ENCODE data around the gene ANKS6.
"Not testable (repeated sequence)": the region's sequence is repeated elsewhere in the genome, so short reads cannot be mapped to it uniquely, and the experiment has no call there.

Gene ANKS6

GRCh38 chr9:98702835-98703380 is 93.4 kb downstream of the ANKS6 start:
- DNase-seq (ENCODE audit: low read depth) = no peak

DNA sequence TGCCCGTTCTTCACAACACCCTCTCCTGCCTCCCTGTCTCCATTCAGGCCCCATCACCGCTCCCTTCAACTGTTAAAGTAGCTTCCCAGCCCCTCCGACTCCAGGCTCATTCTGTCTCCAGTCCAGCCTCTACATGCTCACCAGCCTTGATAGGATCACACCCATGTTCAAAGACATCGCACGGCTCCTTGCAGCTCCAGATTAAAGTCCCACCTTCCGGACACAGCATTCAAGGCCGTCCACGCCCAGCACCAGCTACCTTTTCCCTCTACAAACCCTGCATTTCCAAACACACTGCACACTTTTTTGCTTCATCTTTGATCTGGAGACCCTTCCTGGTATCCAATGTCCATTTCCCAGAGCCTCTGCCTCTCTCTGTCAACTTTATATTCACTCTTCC is 94.0 kb downstream of the ANKS6 start:
- DNase-seq (ENCODE audit: low read depth) = no peak

DNA sequence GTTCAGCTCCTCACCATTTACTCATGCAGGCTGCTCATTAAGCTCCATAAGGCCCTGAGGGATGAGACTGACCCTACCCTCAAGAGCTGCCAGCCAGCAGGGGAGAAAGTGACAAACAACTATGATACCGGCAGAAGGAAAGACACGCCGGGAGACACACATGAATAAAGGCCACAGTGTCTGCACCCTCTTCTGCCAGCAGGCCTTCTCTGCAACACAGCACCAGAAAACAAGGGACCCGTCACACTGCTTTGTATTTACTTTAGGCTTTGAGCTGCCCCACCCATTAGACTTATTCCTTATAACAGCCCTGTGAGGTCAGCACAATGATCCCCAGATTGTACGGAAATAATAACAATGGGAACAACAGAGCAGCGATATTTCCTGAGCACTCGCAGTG is 94.8 kb downstream of the ANKS6 start:
- no peak for DNase-seq (ENCODE audit: low read depth)

DNA sequence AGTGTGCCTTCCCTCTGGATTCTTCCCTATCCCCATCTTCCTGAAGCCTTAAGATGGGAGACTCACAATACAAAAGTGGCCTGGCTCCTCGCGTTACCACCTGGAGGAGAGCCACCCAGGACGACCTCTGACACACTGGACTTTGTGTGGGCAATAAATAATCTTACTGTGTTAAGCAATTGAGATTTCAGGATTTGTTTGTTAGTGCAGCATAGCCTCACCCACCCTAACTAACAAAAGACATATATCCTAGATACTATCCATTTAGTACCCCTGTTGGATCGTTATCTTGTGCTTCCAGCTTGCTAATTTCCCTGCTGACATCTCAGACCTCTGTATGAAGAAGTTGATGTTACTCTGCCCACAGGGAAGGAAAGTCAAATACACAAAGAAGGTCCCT is 95.6 kb downstream of the ANKS6 start:
- no peak for DNase-seq (ENCODE audit: low read depth)

DNA sequence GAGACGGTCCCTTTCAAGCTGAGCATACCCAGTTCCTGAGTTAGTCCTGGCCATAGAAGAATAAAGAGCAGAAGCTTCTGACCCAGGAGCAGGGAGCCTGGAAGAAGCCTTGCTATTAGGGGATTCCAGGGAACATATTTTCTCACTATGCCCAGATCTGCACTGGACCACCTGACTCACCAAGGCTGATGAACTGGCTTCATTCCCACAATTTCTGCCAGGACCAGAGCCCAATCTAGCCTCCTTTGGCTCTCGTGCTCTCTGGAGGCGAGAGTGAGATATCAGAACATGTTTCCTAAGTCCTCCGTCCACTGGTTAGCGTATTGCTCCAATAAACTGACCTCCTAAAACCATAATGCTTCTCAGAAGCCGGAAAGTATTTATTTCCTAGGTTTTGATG is 97.5 kb downstream of the ANKS6 start:
- no peak for DNase-seq (ENCODE audit: low read depth)

DNA sequence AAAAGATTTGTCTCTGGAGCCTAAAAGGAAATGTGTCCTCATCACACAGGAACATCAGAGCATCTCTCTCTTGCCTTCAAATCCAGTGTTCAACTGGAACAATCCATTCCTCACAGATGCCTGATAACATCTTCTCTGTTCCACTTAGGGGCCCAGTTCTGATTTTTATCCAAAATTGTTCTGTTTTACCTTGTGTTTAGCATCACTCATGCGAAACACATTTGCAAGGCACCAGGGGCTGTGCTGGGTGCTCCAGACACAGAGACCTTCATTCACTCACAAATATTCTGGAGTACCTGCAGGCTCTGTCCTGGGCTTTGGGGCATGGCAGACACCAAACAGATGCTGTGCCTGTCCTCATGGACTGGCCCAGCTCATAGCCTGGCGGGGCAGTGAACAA is 101.4 kb downstream of the ANKS6 start:
- DNase-seq (ENCODE audit: low read depth) = no peak

GRCh38 chr9:98692392-98692791 is 104.0 kb downstream of the ANKS6 start:
- DNase-seq (ENCODE audit: low read depth) = no peak

DNA sequence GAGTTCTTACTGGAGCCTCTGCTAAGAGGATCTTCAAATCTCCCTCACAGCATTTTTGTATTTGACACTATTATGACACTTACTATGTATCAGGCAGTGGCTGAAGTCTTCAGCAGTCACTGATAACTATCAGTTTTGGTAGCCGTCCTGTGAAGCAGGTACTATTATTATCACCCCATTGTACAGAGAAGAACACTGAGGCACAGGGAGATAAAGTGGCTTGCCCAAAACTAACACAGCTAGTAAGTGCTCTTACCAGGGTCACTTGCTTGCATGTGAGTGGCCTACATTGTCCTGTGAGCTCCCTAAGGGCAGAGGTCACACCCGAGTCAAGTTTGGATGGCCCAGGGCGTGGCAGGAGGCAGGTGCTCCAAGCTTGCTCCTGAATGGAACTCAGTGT is 104.5 kb downstream of the ANKS6 start:
- no peak for DNase-seq (ENCODE audit: low read depth)

- DNase-seq (ENCODE audit: low read depth) = no peak
These were observed 105.7 kb downstream of the ANKS6 start for GRCh38 chr9:98690686-98691085.

GRCh38 chr9:98688710-98689495 is 107.5 kb downstream of the ANKS6 start:
- DNase-seq (ENCODE audit: low read depth) = peak; percentile 30

DNA sequence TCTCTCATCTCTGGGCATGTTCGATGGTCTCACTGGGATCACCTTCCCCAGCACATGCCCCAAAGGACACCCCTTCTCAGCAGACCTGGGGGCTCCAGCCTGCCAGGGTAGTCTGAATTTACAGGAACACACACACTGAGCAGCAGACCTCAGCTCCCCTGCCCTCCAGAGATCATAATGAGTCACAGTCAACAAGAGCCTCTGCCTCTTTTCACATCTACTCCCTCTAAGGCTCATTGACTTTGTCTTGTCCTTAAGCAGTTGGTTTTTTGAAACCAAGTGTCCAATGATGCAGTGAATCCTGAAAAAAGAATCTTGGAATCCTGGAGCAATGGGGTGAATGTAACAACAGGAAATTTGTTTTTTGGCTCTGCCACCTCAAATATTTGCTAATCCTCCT is 108.4 kb downstream of the ANKS6 start:
- no peak for DNase-seq (ENCODE audit: low read depth)

DNA sequence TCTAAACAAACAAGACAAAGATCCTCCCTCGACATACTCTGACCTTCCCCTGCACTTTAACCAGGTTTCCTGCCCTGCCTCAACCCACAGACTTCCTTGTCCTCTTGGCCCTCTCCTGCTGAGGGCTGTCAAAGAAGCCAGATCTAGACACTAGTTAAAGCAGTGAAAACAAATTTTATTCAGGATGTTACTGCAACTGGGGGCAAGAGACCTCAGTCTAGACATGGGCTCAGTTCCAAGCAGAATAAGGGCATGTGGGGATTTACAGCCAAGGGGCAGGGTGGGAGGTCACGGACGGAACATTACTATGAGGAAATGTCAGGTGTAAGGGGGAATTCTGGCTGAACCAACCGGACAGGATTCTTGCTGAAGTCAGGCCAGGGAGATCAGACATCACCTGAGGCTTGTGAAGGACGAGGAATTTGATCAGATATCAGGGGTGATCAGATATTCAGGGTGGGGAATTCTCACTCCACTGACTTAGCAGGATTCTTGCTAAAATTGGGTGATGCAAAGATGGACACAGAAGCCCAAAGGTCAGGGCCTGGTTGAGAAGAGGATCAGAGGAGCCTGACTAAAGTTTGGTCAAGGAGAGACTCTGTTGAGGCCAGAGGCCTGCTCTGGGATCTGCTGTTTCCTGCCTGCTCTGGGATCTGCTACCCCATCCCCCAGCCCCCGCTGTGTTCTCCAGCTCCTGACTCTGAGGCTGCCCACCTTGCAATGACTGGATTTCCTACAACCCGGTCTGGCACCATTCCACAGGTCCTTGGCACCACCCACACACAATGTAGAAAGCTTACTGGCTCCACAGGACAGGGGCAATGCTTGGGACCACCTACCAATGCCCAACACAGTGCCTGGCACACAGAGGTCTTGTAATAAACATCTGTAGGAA is 109.1 kb downstream of the ANKS6 start:
- no peak for DNase-seq (ENCODE audit: low read depth)

GRCh38 chr9:98684816-98685215 is 111.5 kb downstream of the ANKS6 start:
- not testable (repeated sequence) for DNase-seq (ENCODE audit: low read depth)

Data from CMK (cell line).